T-helper 17 cell (primary cell): ENCODE measurements around the gene KLRG1. TPM values are rescaled to one million over a fixed set of nuclear protein-coding genes. Genes with fewer than 3 reads are reported as not detected.

Experiments
- ATAC-seq: fragments of 150-1000 bp; cut with Tn5 transposase; 2 replicates; pipeline ENCODE4 v1.10.0; 2021; ENCODE audit warnings: mild to moderate bottlenecking, moderate library complexity
- DNase-seq, 3 donors: peaks; one replicate each; pipeline versions ENCODE4 v3.0.0 to v3.0.0-alpha.2; 2020 to 2021
- H3K9me3 ChIP-seq: one replicate; pipeline ENCODE4 v1.7.0; 2013; ENCODE audit warnings: low read length, mild to moderate bottlenecking; ENCODE audit not compliant: control insufficient read depth, poor library complexity, severe bottlenecking
- H3K27ac Mint-ChIP-seq: one replicate; pipeline ENCODE4 v1.8.0; 2022; ENCODE audit warnings: mild to moderate bottlenecking, moderate library complexity, mixed read lengths
- H3K27me3 Mint-ChIP-seq: one replicate; pipeline ENCODE4 v1.8.0; 2022; ENCODE audit warnings: mixed read lengths
- H3K36me3 Mint-ChIP-seq: one replicate; pipeline ENCODE4 v1.8.0; 2022; ENCODE audit warnings: low read depth, mixed read lengths
- H3K4me1 Mint-ChIP-seq: one replicate; pipeline ENCODE4 v1.8.0; 2022; ENCODE audit warnings: mild to moderate bottlenecking, mixed read lengths
- H3K4me3 Mint-ChIP-seq: one replicate; pipeline ENCODE4 v1.8.0; 2022; ENCODE audit warnings: mild to moderate bottlenecking, moderate library complexity, mixed read lengths
- total RNA-seq, 4 donors: library from RNA in 2 of 4; stranded (reverse) in 2 of 4; gene quantifications; one replicate each; pipeline ENCODE4 v1.2.3 and lab custom pipeline; 2022 to 2026

Gene KLRG1
- total RNA-seq, 2 donors from 2014 or later, result 9.9 to 22.2 TPM

GRCh38 chr12:9037431-9037830, 48.1 kb downstream of the KLRG1 start:
- Mint-ChIP-seq H3K27me3 (no peaks in the 10 kb centered on the region), H3K36me3 (peaks cover 5% of the 10 kb centered on the region), H3K4me1 (peaks cover 44% of the 10 kb centered on the region), H3K4me3 (no peak overlapping the region), H3K27ac (peak overlapping the region; percentile 71)
- DNase-seq (no peak), ATAC-seq (no peak)
- H3K9me3 ChIP-seq, result no peaks in the 10 kb centered on the region

- H3K9me3 ChIP-seq, result no peaks in the 10 kb centered on the region
- Mint-ChIP-seq H3K4me1 (peaks cover 44% of the 10 kb centered on the region), H3K4me3 (peak overlapping the region; percentile 61), H3K27me3 (no peaks in the 10 kb centered on the region), H3K36me3 (peaks cover 5% of the 10 kb centered on the region), H3K27ac (peak overlapping the region; percentile 94)
- peak; percentile 84 for ATAC-seq
- DNase-seq, result no peak
Measured at GRCh38 chr12:9039397-9039977, 50.1 kb downstream of the KLRG1 start.

GRCh38 chr12:9040484-9041186, 51.3 kb downstream of the KLRG1 start:
- Mint-ChIP-seq H3K4me1 (peaks cover 44% of the 10 kb centered on the region), H3K27me3 (no peaks in the 10 kb centered on the region), H3K4me3 (peak overlapping the region; percentile 36), H3K36me3 (peaks cover 5% of the 10 kb centered on the region), H3K27ac (peak overlapping the region; percentile 94)
- DNase-seq (no peak), ATAC-seq (peak; percentile 75)
- H3K9me3 ChIP-seq, result no peaks in the 10 kb centered on the region

- Mint-ChIP-seq H3K36me3 (peaks cover 4% of the 10 kb centered on the region), H3K27me3 (no peaks in the 10 kb centered on the region), H3K4me1 (peaks cover 42% of the 10 kb centered on the region), H3K4me3 (no peak overlapping the region), H3K27ac (peak overlapping the region; percentile 94)
- DNase-seq, result no peak
- no peaks in the 10 kb centered on the region for H3K9me3 ChIP-seq
- ATAC-seq, result no peak
Measured at GRCh38 chr12:9041321-9041720, 52.0 kb downstream of the KLRG1 start.

- Mint-ChIP-seq H3K27ac (peak overlapping the region; percentile 94), H3K27me3 (no peaks in the 10 kb centered on the region), H3K4me1 (peaks cover 35% of the 10 kb centered on the region), H3K36me3 (peaks cover 4% of the 10 kb centered on the region), H3K4me3 (no peak overlapping the region)
- no peaks in the 10 kb centered on the region for H3K9me3 ChIP-seq
- ATAC-seq (no peak), DNase-seq (no peak)
Measured at GRCh38 chr12:9043766-9044165, 54.4 kb downstream of the KLRG1 start.

GRCh38 chr12:9047105-9047504, 57.8 kb downstream of the KLRG1 start:
- Mint-ChIP-seq H3K27me3 (no peaks in the 10 kb centered on the region), H3K36me3 (peaks cover 2% of the 10 kb centered on the region), H3K4me1 (peaks cover 20% of the 10 kb centered on the region), H3K4me3 (no peak overlapping the region), H3K27ac (peak overlapping the region; percentile 0)
- ATAC-seq (no peak), DNase-seq (no peak)
- H3K9me3 ChIP-seq, result no peaks in the 10 kb centered on the region

GRCh38 chr12:9048930-9049329, 59.6 kb downstream of the KLRG1 start:
- Mint-ChIP-seq H3K27me3 (no peaks in the 10 kb centered on the region), H3K4me3 (no peak overlapping the region), H3K27ac (peak overlapping the region; percentile 86), H3K36me3 (peaks cover 2% of the 10 kb centered on the region), H3K4me1 (peaks cover 16% of the 10 kb centered on the region)
- DNase-seq, result no peak
- no peaks in the 10 kb centered on the region for H3K9me3 ChIP-seq
- no peak for ATAC-seq

GRCh38 chr12:9049520-9050133, 60.3 kb downstream of the KLRG1 start:
- peaks cover 2% of the 10 kb centered on the region for H3K36me3 Mint-ChIP-seq
- no peaks in the 10 kb centered on the region for H3K27me3 Mint-ChIP-seq
- H3K4me3 Mint-ChIP-seq, result no peak overlapping the region
- DNase-seq, result no peak
- peaks cover 16% of the 10 kb centered on the region for H3K4me1 Mint-ChIP-seq
- peak overlapping the region; percentile 86 for H3K27ac Mint-ChIP-seq
- ATAC-seq, result peak; percentile 83
- no peaks in the 10 kb centered on the region for H3K9me3 ChIP-seq

- Mint-ChIP-seq H3K4me3 (no peak overlapping the region), H3K27me3 (no peaks in the 10 kb centered on the region), H3K4me1 (peaks cover 16% of the 10 kb centered on the region), H3K27ac (no peak overlapping the region), H3K36me3 (peaks cover 2% of the 10 kb centered on the region)
- ATAC-seq (no peak), DNase-seq (no peak)
- H3K9me3 ChIP-seq, result no peaks in the 10 kb centered on the region
Measured at GRCh38 chr12:9050521-9051157, 61.3 kb downstream of the KLRG1 start.

GRCh38 chr12:9051158-9051550, 61.8 kb downstream of the KLRG1 start:
- peaks cover 14% of the 10 kb centered on the region for H3K4me1 Mint-ChIP-seq
- H3K27me3 Mint-ChIP-seq, result no peaks in the 10 kb centered on the region
- H3K9me3 ChIP-seq, result no peaks in the 10 kb centered on the region
- H3K4me3 Mint-ChIP-seq, result no peak overlapping the region
- DNase-seq, result no peak
- H3K27ac Mint-ChIP-seq, result no peak overlapping the region
- H3K36me3 Mint-ChIP-seq, result peaks cover 2% of the 10 kb centered on the region
- no peak for ATAC-seq

GRCh38 chr12:9052610-9053009, 63.3 kb downstream of the KLRG1 start:
- no peaks in the 10 kb centered on the region for H3K27me3 Mint-ChIP-seq
- H3K27ac Mint-ChIP-seq, result no peak overlapping the region
- H3K4me3 Mint-ChIP-seq, result no peak overlapping the region
- ATAC-seq (no peak), DNase-seq (no peak)
- H3K36me3 Mint-ChIP-seq, result no peaks in the 10 kb centered on the region
- H3K9me3 ChIP-seq, result no peaks in the 10 kb centered on the region
- H3K4me1 Mint-ChIP-seq, result peaks cover 9% of the 10 kb centered on the region
